T-helper 1 cell treated with Interleukin-12 subunit alpha and Interleukin-12 subunit beta and Interleukin-4 antibody, amounts not matched to agents 30 ng/mL and 1 ng/mL, for 36 hours (primary cell): ENCODE results near the gene SIX5. TPM values are rescaled to one million over a fixed set of nuclear protein-coding genes. Genes with fewer than 3 reads are reported as not detected.

Source experiments
- intact Hi-C: fragments of 100-400 bp; cut with micrococcal nuclease; formaldehyde crosslinking; loops from one replicate; pipeline ENCODE4 v1.15.1; 2024
- total RNA-seq: library from RNA; stranded (reverse); gene quantifications from 2 replicates; pipeline ENCODE4 v1.2.3, GENCODE V29; 2022

Gene SIX5
- total RNA-seq, 1 donor from 2014 or later: 2.4 TPM

DNA sequence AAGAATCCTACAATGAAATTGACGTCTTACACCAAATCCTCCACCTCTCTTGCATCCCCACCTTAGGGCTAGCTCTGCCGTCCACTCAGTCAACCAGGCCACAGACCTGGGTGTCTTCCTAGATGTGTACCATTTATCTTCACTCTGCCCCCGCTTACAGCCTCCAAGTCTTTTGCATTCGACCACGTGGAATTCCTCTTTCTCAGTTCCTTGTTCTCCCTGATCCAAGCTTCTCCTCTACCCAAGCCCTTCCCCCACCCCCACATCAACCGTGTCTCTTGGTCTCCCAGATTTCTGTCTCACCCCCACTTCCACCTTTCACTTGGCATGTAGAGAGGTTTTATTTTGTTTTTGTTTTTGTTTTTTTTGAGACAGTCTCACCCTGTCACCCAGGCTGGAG is 24.8 kb upstream of the SIX5 start:
- intact Hi-C loops: loop anchor here (1.0 to 5.0 kb wide), 5 partner anchors 24 to 918 kb away; partner anchors contain the start of genes SYMPK and VASP

DNA sequence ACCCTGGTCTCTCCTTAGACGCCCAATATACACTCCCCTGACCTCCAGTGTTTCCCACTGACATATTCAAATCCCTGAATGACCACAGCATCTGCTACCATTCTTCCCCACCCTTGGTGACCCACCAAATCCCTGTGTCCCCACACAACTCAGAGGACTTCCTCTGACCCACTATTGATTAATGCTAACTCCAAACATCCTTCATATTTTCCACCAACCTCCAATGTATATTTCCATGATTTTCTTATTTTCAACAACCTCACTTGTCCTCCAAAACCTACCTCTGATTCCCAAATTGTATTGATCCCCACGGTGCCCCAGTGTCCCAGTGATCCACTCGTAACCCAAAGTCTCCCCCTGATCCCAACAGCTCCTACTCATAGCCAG is 24.1 kb upstream of the SIX5 start:
- intact Hi-C loops: loop anchor here (1.0 to 5.0 kb wide), 5 partner anchors 23 to 919 kb away; partner anchors contain the start of genes SYMPK and VASP

DNA sequence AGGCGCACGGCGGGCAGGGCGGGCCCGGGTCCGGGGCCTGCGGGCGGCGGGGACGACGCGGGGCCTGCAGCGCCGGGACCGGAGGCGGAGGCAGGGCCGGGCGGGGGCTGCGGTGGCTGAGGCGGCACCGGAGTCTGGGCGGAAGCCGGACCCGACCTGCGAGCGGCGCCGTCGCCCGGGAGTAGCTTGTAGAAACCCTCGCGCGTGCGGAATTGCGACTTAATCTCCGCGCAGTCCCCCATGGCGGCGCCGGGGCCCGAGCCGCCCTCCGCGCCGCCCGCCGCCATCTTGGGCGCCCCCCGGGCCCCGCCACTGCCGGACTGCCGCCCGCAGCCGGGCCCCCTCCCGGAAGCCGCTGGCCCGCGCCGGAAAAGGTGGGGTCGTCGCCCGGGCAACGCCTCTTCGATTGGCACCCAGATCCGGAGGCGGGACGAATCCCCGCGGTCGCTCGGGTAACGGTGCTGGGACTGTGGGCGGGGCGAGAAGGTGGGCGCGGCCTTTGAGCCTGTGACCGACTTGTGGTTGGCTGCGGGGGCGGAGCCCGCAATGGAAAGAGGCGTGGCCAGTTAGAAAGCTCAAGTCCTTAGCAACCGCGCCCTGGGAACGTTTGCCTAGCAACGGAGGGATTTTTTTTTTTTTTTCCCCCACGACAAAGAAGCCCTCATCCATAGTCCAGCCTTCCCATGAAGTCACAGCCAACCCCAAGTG is 23.6 kb upstream of the SIX5 start, which contains the start of gene DMWD:
TSS of gene DMWD (minus strand) at position 376 of the 708 bp plus-strand sequence. CDS start at position 287, 89 bp downstream.
- intact Hi-C loops: loop anchor here (1.0 to 5.0 kb wide), 8 partner anchors 13 to 920 kb away; partner anchors contain the start of genes IRF2BP1, QPCTL, SYMPK and VASP

- intact Hi-C loops: loop anchor here (1.0 to 5.0 kb wide), 8 partner anchors 13 to 920 kb away; partner anchors contain the start of genes FBXO46, IRF2BP1, QPCTL and VASP
These were observed 22.9 kb upstream of the SIX5 start for GRCh38 chr19:45791744-45792469.

GRCh38 chr19:45790942-45791341 is 21.9 kb upstream of the SIX5 start:
- intact Hi-C loops: loop anchor here (1.0 to 5.0 kb wide), 5 partner anchors 26 to 921 kb away; partner anchors contain the start of genes FBXO46 and VASP

DNA sequence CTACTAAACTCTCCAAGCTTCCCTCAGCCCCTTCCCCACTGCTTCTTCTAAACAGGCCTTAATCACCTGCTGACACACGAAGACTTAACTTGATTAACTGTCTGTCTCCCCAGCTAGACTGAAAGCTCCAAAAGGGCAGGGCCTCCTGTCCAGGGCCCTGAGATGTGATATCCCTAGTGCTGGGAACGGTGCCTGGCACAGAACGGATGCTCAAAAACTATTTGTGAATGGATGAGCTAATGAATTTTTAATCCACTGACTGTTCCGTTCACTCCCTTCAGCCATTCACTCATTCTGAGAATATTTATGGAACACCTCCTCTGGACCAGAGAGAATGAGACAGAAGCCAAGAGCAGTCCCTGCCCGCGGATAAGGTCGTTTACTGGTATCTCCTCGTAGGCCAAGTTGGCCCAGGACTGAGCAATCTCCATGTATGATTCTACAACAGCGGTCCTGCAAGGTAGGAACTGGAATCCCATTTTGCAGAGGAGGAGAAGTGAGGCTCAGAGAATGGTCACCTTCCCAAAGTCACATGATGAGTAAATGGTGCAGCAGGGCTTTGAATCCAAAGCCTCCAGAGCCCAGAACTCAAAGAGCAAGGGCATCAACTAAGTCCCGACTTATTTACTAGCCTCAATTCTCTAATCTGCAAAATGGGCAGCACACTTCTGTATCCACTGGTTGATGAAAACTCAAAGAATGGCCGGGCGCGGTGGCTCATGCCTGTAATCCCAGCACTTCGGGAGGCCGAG is 20.2 kb upstream of the SIX5 start:
- intact Hi-C loops: no loop called here

DNA sequence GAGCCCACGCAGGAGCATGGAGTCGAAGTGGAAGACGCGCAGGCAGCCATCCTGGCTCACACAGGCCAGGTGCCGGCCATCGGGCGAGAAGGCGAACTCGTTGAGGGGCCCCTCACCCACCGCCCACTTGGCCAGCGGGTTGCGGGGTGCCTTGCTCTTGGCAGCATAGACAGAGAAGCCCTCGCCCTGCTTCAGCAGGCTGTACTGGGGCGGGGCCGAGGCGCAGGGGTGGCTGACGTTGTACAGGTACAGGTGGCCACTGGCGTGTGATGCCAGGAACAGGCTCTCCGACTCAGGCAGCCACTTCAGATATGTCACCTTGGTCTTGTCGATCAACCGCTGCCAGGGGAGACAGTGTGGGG is 17.5 kb upstream of the SIX5 start:
- intact Hi-C loops: no loop called here

GRCh38 chr19:45785781-45786532 is 16.9 kb upstream of the SIX5 start:
- intact Hi-C loops: no loop called here

GRCh38 chr19:45785097-45785496 is 16.0 kb upstream of the SIX5 start:
- intact Hi-C loops: no loop called here

DNA sequence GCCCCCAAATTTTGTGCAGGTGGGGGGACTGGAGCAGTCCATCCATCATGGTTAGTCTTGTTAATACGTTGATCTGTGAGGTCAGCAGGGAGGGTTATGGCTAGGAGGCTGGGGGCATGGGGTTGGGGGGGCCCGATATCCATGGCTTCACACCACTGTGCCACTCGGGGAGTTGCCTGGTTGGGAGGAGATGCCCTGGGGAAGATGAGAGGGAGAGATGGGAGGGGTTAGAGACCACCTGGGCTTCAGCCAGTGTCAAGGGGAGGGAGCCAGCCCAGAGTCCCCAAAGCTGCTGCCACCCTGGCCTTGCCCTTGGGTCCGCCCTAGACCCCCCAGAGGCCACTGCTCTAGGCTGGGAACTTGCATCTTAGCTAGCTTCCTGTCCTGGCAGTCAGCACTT is 15.0 kb upstream of the SIX5 start:
- intact Hi-C loops: no loop called here

DNA sequence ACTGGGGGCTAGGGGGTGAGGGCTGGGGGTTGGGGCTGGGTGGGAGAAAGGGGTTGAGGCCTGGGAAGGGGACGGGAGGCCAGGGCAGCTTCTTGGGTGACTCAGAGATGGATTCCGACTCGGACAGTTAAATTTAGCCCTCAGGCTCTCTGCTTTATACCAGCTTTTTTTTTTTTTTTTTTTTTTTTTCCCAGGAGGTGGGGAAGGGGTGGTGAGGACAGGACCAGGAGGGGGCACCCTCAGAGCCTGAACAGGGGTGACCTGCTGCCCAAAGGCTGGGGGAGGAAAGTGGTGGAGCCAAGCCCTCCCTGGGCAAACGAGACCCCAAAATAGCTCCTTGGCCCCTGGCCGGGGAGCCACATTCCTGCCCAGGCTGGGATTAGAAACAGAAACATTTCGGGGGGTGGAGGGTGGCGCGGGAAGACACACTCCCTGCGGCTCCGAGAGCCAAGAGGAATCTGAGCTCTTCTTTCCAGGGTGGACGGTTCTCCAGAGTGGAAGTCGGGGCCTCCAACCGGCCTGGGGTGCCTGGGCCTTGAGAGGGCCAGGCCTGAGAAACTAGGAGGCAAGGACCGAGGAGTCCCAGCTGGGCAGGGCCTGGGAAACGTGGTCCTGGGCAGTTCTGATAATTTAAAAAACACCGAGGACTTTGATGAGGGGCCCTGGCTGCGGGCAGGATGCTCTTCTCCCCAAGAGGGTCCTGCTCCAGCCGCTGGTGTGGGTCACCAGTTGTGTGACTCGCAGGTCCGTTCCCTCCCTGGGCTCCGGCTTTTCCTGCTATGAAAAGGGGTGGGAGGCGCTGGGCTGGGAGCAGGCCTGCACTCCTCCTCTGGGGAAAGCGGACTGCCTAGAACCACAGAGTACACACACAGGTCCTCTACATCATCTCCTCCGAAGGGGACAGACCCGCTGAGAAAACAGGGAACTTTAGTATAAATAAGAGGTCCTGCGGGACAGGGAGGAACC is 14.1 kb upstream of the SIX5 start:
- intact Hi-C loops: no loop called here

DNA sequence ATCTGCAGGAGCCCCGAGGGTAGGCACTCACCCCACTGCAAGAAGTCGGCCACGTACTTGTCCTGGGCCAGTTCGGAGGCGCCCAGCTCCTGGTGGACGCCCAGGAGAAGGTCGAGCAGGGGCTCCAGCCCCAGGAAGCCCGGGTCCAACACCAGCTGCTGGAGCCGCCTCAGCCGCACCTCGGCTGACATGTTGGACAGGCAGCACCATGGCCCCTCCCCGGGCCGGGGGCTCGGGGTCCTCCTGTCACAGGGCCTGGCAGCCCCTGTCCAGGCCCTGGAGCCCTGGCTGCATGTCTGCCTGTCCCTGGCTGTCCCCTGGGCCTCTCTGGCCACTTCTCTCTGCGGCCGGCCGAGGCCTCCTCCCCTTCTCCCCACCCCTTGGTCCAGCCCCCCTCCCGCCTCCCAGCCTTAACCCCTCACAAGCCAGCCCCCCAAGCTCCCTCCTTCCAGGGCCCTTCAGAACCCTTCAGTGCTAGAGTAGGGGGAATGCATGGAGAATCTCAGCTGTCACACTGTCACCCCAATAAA is 13.2 kb upstream of the SIX5 start, which contains the start of gene DMPK:
TSS of gene DMPK (minus strand) at position 329 of the 530 bp plus-strand sequence. CDS start at position 191, 138 bp downstream.
- intact Hi-C loops: no loop called here

- intact Hi-C loops: no loop called here
These were observed 12.4 kb upstream of the SIX5 start for GRCh38 chr19:45781214-45782161.

- intact Hi-C loops: no loop called here
These were observed 11.6 kb upstream of the SIX5 start for GRCh38 chr19:45780448-45781213.

GRCh38 chr19:45780146-45780447 is 11.0 kb upstream of the SIX5 start:
- intact Hi-C loops: no loop called here

GRCh38 chr19:45779231-45780145 is 10.4 kb upstream of the SIX5 start:
- intact Hi-C loops: loop anchor here (1.0 to 10.0 kb wide), 7 partner anchors 9 to 1736 kb away; partner anchors contain the start of genes DMWD, NAPA, QPCTL and SYMPK
